ENCODE measurements around the gene FBXO17. TPM values are rescaled to one million over a fixed set of nuclear protein-coding genes. Genes with fewer than 3 reads are reported as not detected.

Gene FBXO17
- total and polyA plus RNA-seq, 2 donors (not counting 3 experiments of a cell fraction or from before 2014, with no cell fraction given), result 21.8 to 23.8 TPM

DNA sequence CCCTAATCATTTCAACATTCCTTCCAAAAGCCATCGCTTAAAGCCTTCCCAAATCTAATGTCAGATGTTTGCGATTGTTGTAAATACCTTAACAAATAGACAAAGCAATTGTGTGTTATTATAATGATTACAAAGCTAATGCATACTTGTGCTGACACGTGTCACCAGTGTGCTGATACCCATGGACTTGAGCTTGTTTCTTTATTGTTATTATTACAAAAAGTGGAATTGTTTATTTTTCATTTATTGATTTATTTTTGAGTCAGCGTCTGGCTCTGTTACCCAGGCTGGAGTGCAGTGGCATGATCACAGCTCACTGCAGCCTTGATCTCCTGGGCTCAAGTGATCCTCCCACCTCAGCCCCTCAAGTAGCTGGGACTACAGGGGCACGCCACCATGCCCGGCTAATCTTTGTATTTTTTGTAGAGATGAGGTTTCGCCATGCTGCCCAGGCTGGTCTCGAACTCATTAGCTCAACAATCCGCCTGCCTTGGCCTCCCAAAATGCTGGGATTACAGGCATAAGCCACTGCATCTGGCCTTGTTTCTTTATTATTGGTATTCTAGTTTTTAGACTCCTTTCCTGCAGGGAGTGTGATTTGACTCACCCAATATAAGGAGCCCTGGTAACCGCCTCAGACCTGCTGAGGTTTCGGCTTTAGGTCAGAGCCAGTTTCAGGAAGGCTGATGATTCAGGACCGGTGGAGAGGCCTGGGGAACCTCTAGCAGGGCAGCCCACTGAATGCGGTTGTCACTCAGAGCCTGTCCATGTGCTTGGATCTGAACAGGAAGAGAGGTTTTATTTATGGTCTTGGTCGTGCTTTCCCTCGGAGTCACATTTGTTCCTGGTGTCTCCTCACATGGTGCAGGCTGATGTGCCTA, 2.1 kb upstream of the FBXO17 start:
- H3K9me3 ChIP-seq (replicated peaks; ENCODE audit: control insufficient read depth, insufficient read depth, low read length), result no peaks in the 10 kb centered on the region
- no peak overlapping the region for H3K4me2 ChIP-seq (ENCODE audit: insufficient read depth, low read length)
- H3K9ac ChIP-seq (replicated peaks; ENCODE audit: extremely low read depth, insufficient read depth, low read length), result no peak overlapping the region
- ChIA-PET POLR2A (no interaction called here), CTCF (interaction anchor here (0.6 to 4.5 kb wide), 6 partner anchors 12 to 826 kb away, joined by 3 to 39 read pairs (median 4); no protein-coding TSS in a partner anchor)
- FAIRE-seq, result no peak
- H3K27ac ChIP-seq (ENCODE audit: insufficient read depth, low read depth, low read length), result no peak overlapping the region
- no peaks in the 10 kb centered on the region for H4K20me1 ChIP-seq (replicated peaks; ENCODE audit: control insufficient read depth, extremely low read depth, insufficient read depth, low read length)
- BruUV-seq (replicated peaks), result no TSS peak
- dilution Hi-C loops (cut with MboI; ENCODE audit: extremely low pct_ligation_motif_present, low sequenced_read_pairs), result no loop called here
- TF ChIP-seq GATA2 (IDR thresholded peaks at IDR 0.05; ENCODE audit: insufficient read depth, insufficient read length, low read depth, low read length), result no peak
- no peak for TF ChIP-seq EZH2 (IDR thresholded peaks at IDR 0.05; ENCODE audit: borderline replicate concordance, low read depth, low read length, severe bottlenecking)
- TF ChIP-seq, protein P1, sequence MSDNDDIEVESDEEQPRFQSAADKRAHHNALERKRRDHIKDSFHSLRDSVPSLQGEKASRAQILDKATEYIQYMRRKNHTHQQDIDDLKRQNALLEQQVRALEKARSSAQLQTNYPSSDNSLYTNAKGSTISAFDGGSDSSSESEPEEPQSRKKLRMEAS (IDR thresholded peaks at IDR 0.05; ENCODE audit: insufficient read depth, insufficient read length), result no peak
- TF ChIP-seq POLR2AphosphoS5 (IDR thresholded peaks at IDR 0.05; ENCODE audit: insufficient read depth, low read depth, low read length), result no peak
- TF ChIP-seq CTCF (IDR thresholded peaks at IDR 0.05; ENCODE audit: extremely low read depth in 1 of 2, insufficient read depth in 1 of 2, low read depth in 1 of 2, low read length in 2 of 2), result no peak
- TF ChIP-seq MYC (IDR thresholded peaks at IDR 0.05; ENCODE audit: low read depth, low read length), result no peak
- TF ChIP-seq JUN (IDR thresholded peaks at IDR 0.05; ENCODE audit: borderline replicate concordance, insufficient read depth, insufficient read length, low read depth), result no peak
- TF ChIP-seq FOS (IDR thresholded peaks at IDR 0.05; ENCODE audit: borderline replicate concordance, insufficient read depth, low read length), result no peak
- no peak for TF ChIP-seq POLR2A (IDR thresholded peaks at IDR 0.05; ENCODE audit: low read depth, low read length)
- H3K9me1 ChIP-seq (replicated peaks; ENCODE audit: control insufficient read depth, extremely low read depth, insufficient read depth, low read length), result no peaks in the 10 kb centered on the region
- peak overlapping the region; percentile 34 for H2AFZ ChIP-seq (ENCODE audit: low read depth, low read length)
- no peak overlapping the region for H3K4me3 ChIP-seq (replicated peaks in 1 of 3; ENCODE audit: insufficient read depth in 1 of 3, low read depth in 1 of 3, low read length in 3 of 3)
- DNase-seq (ENCODE audit: low read depth, low spot score), result no peak
- peaks cover 14% of the 10 kb centered on the region for H3K4me1 ChIP-seq (ENCODE audit: control insufficient read depth, extremely low read depth, insufficient read depth, low read length)
- H3K27me3 ChIP-seq (ENCODE audit: control insufficient read depth in 2 of 2, insufficient read depth in 2 of 2, low read length in 2 of 2), result no peaks in the 10 kb centered on the region
- H3K79me2 ChIP-seq (ENCODE audit: control insufficient read depth, insufficient read depth, low read length), result peaks cover 5% of the 10 kb centered on the region
- H3K36me3 ChIP-seq (ENCODE audit: control insufficient read depth in 2 of 2, extremely low read depth in 1 of 2, insufficient read depth in 2 of 2, low read length in 2 of 2), result no peaks in the 10 kb centered on the region
- intact Hi-C loops (cut with micrococcal nuclease), result no loop called here

Data from endothelial cell of umbilical vein (primary cell).